ENCODE results near the gene NUS1.
"Not testable (repeated sequence)": the region's sequence is repeated elsewhere in the genome, so short reads cannot be mapped to it uniquely, and the experiment has no call there.

NUS1 gene

GRCh38 chr6:117674991-117675657, at the start of gene NUS1:
NUS1 (plus strand) TSS chr6:117675469; CDS start chr6:117675671, 202 bp downstream.
- peak; percentile 94 for DNase-seq (ENCODE audit: low read depth)

DNA sequence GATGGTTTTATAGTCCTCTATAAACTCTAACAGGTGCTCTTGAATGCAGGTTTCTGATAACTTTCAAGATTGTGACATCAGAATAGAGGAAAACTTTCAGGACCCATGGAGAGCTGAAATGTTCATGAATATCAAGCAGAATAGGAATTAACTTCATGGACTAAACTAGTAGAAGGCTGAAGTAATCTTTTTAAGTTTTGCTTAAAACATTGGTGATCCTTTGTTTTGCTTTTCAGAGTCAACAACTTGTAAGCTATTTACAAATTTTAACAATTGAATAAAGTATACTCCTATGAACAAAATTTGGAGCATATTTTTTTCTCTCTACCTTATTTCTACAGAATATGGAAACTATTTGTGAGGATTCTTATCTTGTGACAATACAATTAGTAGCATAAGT, 47.7 kb upstream of the NUS1 start:
- DNase-seq (ENCODE audit: low read depth) = no peak

GRCh38 chr6:117629119-117629660, 46.1 kb upstream of the NUS1 start:
- no peak for DNase-seq (ENCODE audit: low read depth)

GRCh38 chr6:117637770-117638169, 37.5 kb upstream of the NUS1 start:
- DNase-seq (ENCODE audit: low read depth) = no peak

DNA sequence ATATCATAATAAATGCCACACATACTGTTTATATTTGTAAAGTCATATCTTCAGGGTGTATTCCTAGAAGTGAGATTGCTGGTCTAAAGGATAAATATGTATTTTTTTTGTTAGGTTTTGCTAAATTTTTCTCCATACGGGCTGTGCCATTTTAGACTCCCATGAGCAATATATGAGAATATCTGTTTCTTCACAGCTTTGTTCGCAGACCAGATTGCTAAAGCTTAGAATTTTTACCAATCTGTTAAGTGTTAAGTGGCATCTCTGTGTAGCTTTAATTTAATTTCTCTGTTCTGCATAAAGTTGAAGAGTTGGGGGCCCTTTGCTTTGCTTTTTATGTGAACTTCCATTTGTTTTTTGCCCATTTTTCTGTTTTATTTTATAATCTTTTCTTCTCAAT, 32.3 kb upstream of the NUS1 start:
- no peak for DNase-seq (ENCODE audit: low read depth)

- not testable (repeated sequence) for DNase-seq (ENCODE audit: low read depth)
Measured at GRCh38 chr6:117651984-117652383, 23.3 kb upstream of the NUS1 start.

GRCh38 chr6:117653949-117654348, 21.3 kb upstream of the NUS1 start:
- DNase-seq (ENCODE audit: low read depth) = no peak

- DNase-seq (ENCODE audit: low read depth) = no peak
Measured at GRCh38 chr6:117655380-117655779, 19.9 kb upstream of the NUS1 start.

- peak; percentile 90 for DNase-seq (ENCODE audit: low read depth)
Measured at GRCh38 chr6:117666881-117667280, 8.4 kb upstream of the NUS1 start.

- no peak for DNase-seq (ENCODE audit: low read depth)
Measured at GRCh38 chr6:117668736-117669135, 6.5 kb upstream of the NUS1 start.

GRCh38 chr6:117674503-117674902, 766 bp upstream of the NUS1 start:
- DNase-seq (ENCODE audit: low read depth) = no peak

DNA sequence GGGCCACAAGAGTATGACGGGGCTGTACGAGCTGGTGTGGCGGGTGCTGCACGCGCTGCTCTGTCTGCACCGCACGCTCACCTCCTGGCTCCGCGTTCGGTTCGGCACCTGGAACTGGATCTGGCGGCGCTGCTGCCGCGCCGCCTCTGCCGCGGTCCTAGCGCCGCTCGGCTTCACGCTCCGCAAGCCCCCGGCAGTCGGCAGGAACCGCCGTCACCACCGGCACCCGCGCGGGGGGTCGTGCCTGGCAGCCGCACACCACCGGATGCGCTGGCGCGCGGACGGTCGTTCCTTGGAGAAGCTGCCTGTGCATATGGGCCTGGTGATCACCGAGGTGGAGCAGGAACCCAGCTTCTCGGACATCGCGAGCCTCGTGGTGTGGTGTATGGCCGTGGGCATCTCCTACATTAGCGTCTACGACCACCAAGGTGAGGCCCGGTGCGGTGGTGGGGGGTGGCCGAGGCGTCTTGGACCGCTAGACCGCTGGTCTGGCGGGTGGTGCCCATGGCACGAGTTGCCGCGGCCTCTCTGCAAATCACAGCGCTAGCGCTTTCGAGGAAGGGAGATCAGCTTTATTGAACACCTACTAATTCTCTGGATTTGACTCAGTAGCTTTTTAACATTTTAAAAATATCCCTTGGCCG, 511 bp downstream of the NUS1 start:
- DNase-seq (ENCODE audit: low read depth) = peak; percentile 7

DNA sequence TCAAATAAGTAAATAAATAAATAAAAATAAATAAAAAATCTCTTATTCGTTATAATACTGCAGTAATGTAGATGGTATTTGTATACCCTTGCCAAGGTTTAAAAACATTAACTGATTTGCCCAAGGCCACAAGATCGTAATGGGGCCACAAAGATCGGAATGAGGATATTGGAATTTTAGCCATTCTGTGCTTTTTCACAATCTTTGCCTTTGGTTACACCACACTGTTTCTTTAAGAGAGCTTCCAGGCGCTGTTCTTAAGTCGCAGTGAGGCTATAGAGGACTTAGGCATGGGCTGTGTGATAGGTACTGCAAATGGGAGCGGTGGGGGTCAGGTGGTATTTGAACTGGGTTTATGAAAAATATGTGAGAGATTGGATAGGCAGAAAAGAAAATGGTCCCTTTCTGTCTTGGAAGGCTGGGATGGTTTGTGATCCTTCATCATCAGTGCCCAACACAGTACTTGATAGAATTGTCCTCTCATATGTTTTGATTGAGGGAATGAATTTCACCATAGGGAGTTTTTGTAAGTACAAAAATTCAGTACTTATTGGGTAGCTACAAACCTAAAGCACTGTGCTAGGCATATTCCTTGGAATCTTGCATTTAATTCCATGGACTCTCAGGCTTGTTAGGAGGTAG, 1.4 kb downstream of the NUS1 start:
- peak; percentile 45 for DNase-seq (ENCODE audit: low read depth)

- peak; percentile 78 for DNase-seq (ENCODE audit: low read depth)
Measured at GRCh38 chr6:117677553-117678141, 2.4 kb downstream of the NUS1 start.

GRCh38 chr6:117681162-117681741, 6.0 kb downstream of the NUS1 start:
- DNase-seq (ENCODE audit: low read depth) = peak; percentile 26

DNA sequence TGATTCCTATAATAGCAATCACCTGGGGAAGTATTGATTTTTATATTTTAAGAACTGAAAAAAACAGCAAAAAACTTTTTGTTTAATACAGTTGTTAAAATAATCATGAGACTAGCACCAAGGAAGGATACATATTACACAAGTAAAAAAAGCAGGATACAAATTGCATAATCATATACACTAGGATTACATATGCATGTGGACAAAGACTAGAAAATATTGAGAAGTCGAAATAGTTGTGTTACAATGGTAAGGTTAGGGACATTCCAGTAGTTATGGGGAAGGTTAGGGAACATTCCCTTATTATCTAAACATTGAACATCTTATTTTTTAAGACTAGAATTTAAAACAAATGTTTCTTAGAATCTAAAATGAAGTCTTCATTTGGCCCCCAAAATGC, 9.5 kb downstream of the NUS1 start:
- no peak for DNase-seq (ENCODE audit: low read depth)

DNA sequence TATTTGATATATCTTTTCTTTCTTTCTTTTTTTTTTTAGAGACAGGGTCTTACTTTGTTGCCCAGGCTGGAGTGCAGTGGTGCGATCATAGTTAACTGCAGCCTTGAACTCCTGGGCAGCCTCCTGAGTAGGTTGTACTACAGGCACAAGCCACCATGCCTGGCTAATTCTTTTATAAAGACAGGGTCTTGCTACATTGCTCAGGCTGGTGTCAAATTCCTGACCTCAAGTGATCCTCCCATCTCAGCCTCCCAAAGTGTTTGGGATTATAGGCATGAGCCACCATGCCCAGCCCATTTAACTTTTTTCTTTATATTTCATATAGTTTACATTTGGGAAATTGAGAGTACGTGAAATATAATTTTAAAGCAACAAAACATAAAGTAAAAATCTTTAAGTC, 10.1 kb downstream of the NUS1 start:
- DNase-seq (ENCODE audit: low read depth) = no peak

DNA sequence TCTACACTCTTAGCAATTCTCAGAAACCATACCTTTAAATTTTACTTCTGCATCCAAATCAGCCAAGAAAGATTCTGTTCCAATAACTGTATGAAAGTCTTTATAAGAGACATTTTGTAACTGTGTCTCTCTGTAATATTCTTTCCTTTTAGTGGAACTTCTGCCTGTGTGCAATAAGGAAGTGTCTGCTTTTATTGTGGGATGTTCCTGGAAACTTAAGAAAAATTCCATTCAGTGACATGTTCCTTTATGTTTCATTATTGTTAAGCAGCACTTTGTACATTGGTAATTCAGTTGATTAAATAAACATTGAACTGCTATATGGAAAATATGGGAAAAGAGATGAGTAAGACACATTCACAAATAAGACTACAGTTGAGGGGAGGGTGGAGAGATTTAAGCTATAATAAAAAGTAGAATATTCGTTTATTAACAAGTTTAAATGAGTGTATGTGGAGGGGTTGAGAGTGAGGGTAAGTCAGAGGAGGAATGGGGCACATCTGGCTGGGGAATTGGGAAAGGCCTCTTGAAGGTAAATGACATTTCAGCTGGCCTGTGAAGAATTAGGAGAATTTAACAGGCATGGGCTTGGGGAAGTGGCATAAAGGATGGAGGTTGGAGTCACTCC, 11.9 kb downstream of the NUS1 start:
- DNase-seq (ENCODE audit: low read depth) = no peak

- DNase-seq (ENCODE audit: low read depth) = not testable (repeated sequence)
Measured at GRCh38 chr6:117689584-117689983, 14.3 kb downstream of the NUS1 start.

- no peak for DNase-seq (ENCODE audit: low read depth)
Measured at GRCh38 chr6:117706504-117706903, 31.2 kb downstream of the NUS1 start.

DNA sequence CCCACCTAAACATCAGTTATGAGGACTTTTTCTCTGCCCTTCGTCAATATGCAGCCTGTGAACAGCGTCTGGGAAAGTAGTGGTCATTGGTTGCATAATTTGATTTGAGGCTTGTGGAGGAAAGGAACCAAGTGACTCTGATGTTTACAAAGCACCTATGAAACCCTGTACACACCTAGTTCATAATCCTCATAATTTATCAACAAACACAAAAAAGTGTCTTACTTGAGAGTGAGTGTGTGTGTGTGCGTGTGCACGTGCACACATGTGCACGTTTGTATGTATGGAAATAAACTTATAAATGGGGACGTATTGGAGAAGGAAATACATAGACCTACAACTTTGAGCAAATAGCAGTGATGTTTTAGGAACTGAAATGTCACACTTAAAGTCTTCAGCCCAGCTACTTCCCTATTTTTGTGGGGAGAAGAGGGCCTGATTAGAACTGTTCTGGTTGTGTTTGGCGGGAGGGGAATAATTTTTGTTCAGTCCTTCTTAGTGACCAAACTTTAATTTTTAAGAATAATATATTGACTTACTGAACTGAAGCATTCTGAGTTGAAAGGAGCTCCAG, 31.8 kb downstream of the NUS1 start:
- DNase-seq (ENCODE audit: low read depth) = not testable (repeated sequence)
